ENCODE measurements around the gene ZSCAN23. TPM values are rescaled to one million over a fixed set of nuclear protein-coding genes. Genes with fewer than 3 reads are reported as not detected.

ZSCAN23 gene
- total RNA-seq, 2 donors from 2014 or later = 5.3 to 5.7 TPM

GRCh38 chr6:28486988-28487742 lies 43.9 kb upstream of the ZSCAN23 start:
- Histone ChIP-seq H3K27ac (no peak overlapping the region), H3K4me3 (no peak overlapping the region), H3K36me3 (no peaks in the 10 kb centered on the region), H3K4me1 (replicated peaks) (no peaks in the 10 kb centered on the region), H3K27me3 (replicated peaks; ENCODE audit: insufficient read depth) (peaks cover 3% of the 10 kb centered on the region), H3K9me3 (no peaks in the 10 kb centered on the region)
- intact Hi-C loops (cut with DNase I) = no loop called here
- no peak for TF ChIP-seq POLR2AphosphoS5 (IDR thresholded peaks at IDR 0.05)
- no peak for TF ChIP-seq CTCF (IDR thresholded peaks at IDR 0.05)
- TF ChIP-seq POLR2A (IDR thresholded peaks at IDR 0.05) = no peak
- no peak for DNase-seq (ENCODE audit: low spot score)
- 48% methylated on average over 3 of the region's 3 CpGs for WGBS

DNA sequence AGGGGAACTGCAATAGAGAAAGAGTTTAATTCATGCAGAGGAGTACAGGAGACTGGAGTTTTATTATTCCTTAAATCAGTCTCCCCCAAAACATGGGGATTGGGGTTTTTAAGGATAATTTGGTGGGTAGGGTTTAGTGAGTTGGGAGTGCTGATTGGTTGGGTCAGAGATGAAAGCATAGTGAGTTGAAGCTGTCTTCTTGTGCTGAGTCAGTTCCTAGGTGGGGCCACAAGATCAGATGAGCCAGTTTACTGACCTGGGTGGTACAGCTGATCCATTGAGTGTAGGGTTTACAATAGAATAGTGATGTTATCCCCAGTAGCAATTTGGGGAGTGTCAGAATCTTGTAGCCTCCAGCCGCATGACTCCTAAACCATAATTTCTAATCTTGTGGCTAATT lies 43.2 kb upstream of the ZSCAN23 start:
- no peaks in the 10 kb centered on the region for H3K4me1 ChIP-seq (replicated peaks)
- H3K4me3 ChIP-seq = no peak overlapping the region
- H3K9me3 ChIP-seq = no peaks in the 10 kb centered on the region
- H3K27me3 ChIP-seq (replicated peaks; ENCODE audit: insufficient read depth) = peaks cover 3% of the 10 kb centered on the region
- no peak for DNase-seq (ENCODE audit: low spot score)
- intact Hi-C loops (cut with DNase I) = no loop called here
- TF ChIP-seq POLR2A (IDR thresholded peaks at IDR 0.05) (no peak), CTCF (IDR thresholded peaks at IDR 0.05) (no peak), POLR2AphosphoS5 (IDR thresholded peaks at IDR 0.05) (no peak)
- WGBS = 76% methylated on average over 1 of the region's 1 CpG
- no peaks in the 10 kb centered on the region for H3K36me3 ChIP-seq
- no peak overlapping the region for H3K27ac ChIP-seq

GRCh38 chr6:28485482-28485881 lies 42.2 kb upstream of the ZSCAN23 start:
- WGBS = 91% methylated on average over 3 of the region's 3 CpGs
- Histone ChIP-seq H3K27ac (no peak overlapping the region), H3K9me3 (no peaks in the 10 kb centered on the region), H3K4me3 (no peak overlapping the region), H3K4me1 (replicated peaks) (no peaks in the 10 kb centered on the region), H3K27me3 (replicated peaks; ENCODE audit: insufficient read depth) (peaks cover 3% of the 10 kb centered on the region), H3K36me3 (no peaks in the 10 kb centered on the region)
- no peak for DNase-seq (ENCODE audit: low spot score)
- TF ChIP-seq POLR2AphosphoS5 (IDR thresholded peaks at IDR 0.05) (no peak), POLR2A (IDR thresholded peaks at IDR 0.05) (no peak)
- intact Hi-C loops (cut with DNase I) = no loop called here

- intact Hi-C loops (cut with DNase I) = no loop called here
- DNase-seq (ENCODE audit: low spot score) = no peak
- H3K4me1 ChIP-seq (replicated peaks) = no peaks in the 10 kb centered on the region
- H3K9me3 ChIP-seq = no peaks in the 10 kb centered on the region
- no peaks in the 10 kb centered on the region for H3K36me3 ChIP-seq
- no peak for TF ChIP-seq POLR2A (IDR thresholded peaks at IDR 0.05)
- TF ChIP-seq CTCF (IDR thresholded peaks at IDR 0.05) = no peak
- no peak for TF ChIP-seq POLR2AphosphoS5 (IDR thresholded peaks at IDR 0.05)
- H3K27me3 ChIP-seq (replicated peaks; ENCODE audit: insufficient read depth) = peaks cover 4% of the 10 kb centered on the region
- no peak overlapping the region for H3K4me3 ChIP-seq
- WGBS = 61% methylated on average over 9 of the region's 9 CpGs
- H3K27ac ChIP-seq = no peak overlapping the region
Observed at GRCh38 chr6:28480253-28480932, 37.1 kb upstream of the ZSCAN23 start.

- intact Hi-C loops (cut with DNase I) = no loop called here
- no peak for DNase-seq (ENCODE audit: low spot score)
- H3K27ac ChIP-seq = no peak overlapping the region
- no peaks in the 10 kb centered on the region for H3K9me3 ChIP-seq
- TF ChIP-seq POLR2A (IDR thresholded peaks at IDR 0.05) = no peak
- TF ChIP-seq CTCF (IDR thresholded peaks at IDR 0.05) = no peak
- no peak for TF ChIP-seq POLR2AphosphoS5 (IDR thresholded peaks at IDR 0.05)
- H3K27me3 ChIP-seq (replicated peaks; ENCODE audit: insufficient read depth) = peaks cover 2% of the 10 kb centered on the region
- H3K36me3 ChIP-seq = no peaks in the 10 kb centered on the region
- H3K4me1 ChIP-seq (replicated peaks) = no peaks in the 10 kb centered on the region
- no peak overlapping the region for H3K4me3 ChIP-seq
- WGBS = 43% methylated on average over 12 of the region's 12 CpGs
Observed at GRCh38 chr6:28478518-28478917, 35.2 kb upstream of the ZSCAN23 start.

Measured in prostate gland (tissue), 2 donors.